Activated CD4-positive, alpha-beta T cell treated with anti-CD3 and anti-CD28 coated beads, Interleukin-2, amount 50 U/mL, for 1 hour (primary cell): ENCODE results near the gene DPYD.

ENCODE experiments used
- DNase-seq: peaks from one replicate; pipeline ENCODE4 v3.0.0-alpha.2; 2020

DPYD gene

GRCh38 chr1:97599447-97599846 lies 321.4 kb downstream of the DPYD start:
- no peak for DNase-seq

GRCh38 chr1:97593192-97593591 lies 327.6 kb downstream of the DPYD start:
- no peak for DNase-seq

- no peak for DNase-seq
Observed at GRCh38 chr1:97588772-97589171, 332.1 kb downstream of the DPYD start.

- DNase-seq, result no peak
Observed at GRCh38 chr1:97581614-97582051, 339.2 kb downstream of the DPYD start.

GRCh38 chr1:97577613-97578012 lies 343.2 kb downstream of the DPYD start:
- no peak for DNase-seq

- DNase-seq, result no peak
Observed at GRCh38 chr1:97573553-97573952, 347.3 kb downstream of the DPYD start.

- DNase-seq, result no peak
Observed at GRCh38 chr1:97572561-97572960, 348.3 kb downstream of the DPYD start.

GRCh38 chr1:97571760-97572159 lies 349.1 kb downstream of the DPYD start:
- DNase-seq, result no peak

- DNase-seq, result no peak
Observed at GRCh38 chr1:97570691-97571090, 350.1 kb downstream of the DPYD start.

GRCh38 chr1:97567000-97567749 lies 353.7 kb downstream of the DPYD start:
- DNase-seq, result no peak

- DNase-seq, result no peak
Observed at GRCh38 chr1:97565886-97566285, 354.9 kb downstream of the DPYD start.

- DNase-seq, result no peak
Observed at GRCh38 chr1:97563926-97564325, 356.9 kb downstream of the DPYD start.

- no peak for DNase-seq
Observed at GRCh38 chr1:97562081-97562480, 358.8 kb downstream of the DPYD start.

- DNase-seq, result no peak
Observed at GRCh38 chr1:97560714-97561113, 360.1 kb downstream of the DPYD start.

- DNase-seq, result no peak
Observed at GRCh38 chr1:97553971-97554370, 366.9 kb downstream of the DPYD start.

- no peak for DNase-seq
Observed at GRCh38 chr1:97551113-97551512, 369.7 kb downstream of the DPYD start.

GRCh38 chr1:97545446-97545845 lies 375.4 kb downstream of the DPYD start:
- DNase-seq, result no peak

- no peak for DNase-seq
Observed at GRCh38 chr1:97540346-97540888, 380.4 kb downstream of the DPYD start.

- DNase-seq, result no peak
Observed at GRCh38 chr1:97538113-97538512, 382.7 kb downstream of the DPYD start.

GRCh38 chr1:97533358-97533757 lies 387.5 kb downstream of the DPYD start:
- DNase-seq, result no peak

GRCh38 chr1:97529600-97529999 lies 391.2 kb downstream of the DPYD start:
- no peak for DNase-seq

- no peak for DNase-seq
Observed at GRCh38 chr1:97524211-97524610, 396.6 kb downstream of the DPYD start.

- DNase-seq, result no peak
Observed at GRCh38 chr1:97516588-97516987, 404.2 kb downstream of the DPYD start.

- no peak for DNase-seq
Observed at GRCh38 chr1:97508653-97509218, 412.1 kb downstream of the DPYD start.

GRCh38 chr1:97507863-97508262 lies 413.0 kb downstream of the DPYD start:
- no peak for DNase-seq
